ENCODE results near the gene HMX1.

DNA sequence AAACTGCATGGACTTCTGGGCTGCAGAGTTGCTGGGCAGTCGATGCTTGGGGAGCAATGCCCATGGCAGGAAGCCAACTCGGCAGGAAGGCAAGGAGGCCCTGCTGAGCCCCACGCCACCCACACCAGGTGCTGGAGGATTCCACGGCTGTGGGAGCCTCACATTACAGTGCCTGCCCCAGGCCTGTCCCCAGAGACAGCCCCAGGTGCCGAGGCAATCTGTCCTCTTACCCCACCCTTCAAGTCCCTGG, 53.9 kb downstream of the HMX1 start:
- TF ChIP-seq POLR2A (IDR thresholded peaks at IDR 0.05; ENCODE audit: low read depth, low read length) = no peak
- TF ChIP-seq EZH2 (IDR thresholded peaks at IDR 0.05; ENCODE audit: borderline replicate concordance, low read depth, low read length, severe bottlenecking) = no peak
- TF ChIP-seq, protein P1, sequence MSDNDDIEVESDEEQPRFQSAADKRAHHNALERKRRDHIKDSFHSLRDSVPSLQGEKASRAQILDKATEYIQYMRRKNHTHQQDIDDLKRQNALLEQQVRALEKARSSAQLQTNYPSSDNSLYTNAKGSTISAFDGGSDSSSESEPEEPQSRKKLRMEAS (IDR thresholded peaks at IDR 0.05; ENCODE audit: insufficient read depth, insufficient read length) = no peak
- TF ChIP-seq, protein P2, sequence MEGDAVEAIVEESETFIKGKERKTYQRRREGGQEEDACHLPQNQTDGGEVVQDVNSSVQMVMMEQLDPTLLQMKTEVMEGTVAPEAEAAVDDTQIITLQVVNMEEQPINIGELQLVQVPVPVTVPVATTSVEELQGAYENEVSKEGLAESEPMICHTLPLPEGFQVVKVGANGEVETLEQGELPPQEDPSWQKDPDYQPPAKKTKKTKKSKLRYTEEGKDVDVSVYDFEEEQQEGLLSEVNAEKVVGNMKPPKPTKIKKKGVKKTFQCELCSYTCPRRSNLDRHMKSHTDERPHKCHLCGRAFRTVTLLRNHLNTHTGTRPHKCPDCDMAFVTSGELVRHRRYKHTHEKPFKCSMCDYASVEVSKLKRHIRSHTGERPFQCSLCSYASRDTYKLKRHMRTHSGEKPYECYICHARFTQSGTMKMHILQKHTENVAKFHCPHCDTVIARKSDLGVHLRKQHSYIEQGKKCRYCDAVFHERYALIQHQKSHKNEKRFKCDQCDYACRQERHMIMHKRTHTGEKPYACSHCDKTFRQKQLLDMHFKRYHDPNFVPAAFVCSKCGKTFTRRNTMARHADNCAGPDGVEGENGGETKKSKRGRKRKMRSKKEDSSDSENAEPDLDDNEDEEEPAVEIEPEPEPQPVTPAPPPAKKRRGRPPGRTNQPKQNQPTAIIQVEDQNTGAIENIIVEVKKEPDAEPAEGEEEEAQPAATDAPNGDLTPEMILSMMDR (IDR thresholded peaks at IDR 0.05; ENCODE audit: extremely low read depth in 1 of 2, insufficient read depth in 1 of 2, low read depth in 1 of 2, low read length in 2 of 2) = no peak
- no peak for TF ChIP-seq POLR2AphosphoS5 (IDR thresholded peaks at IDR 0.05; ENCODE audit: insufficient read depth, low read depth, low read length)
- TF ChIP-seq FOS (IDR thresholded peaks at IDR 0.05; ENCODE audit: borderline replicate concordance, insufficient read depth, low read length) = no peak
- TF ChIP-seq JUN (IDR thresholded peaks at IDR 0.05; ENCODE audit: borderline replicate concordance, insufficient read depth, insufficient read length, low read depth) = no peak
